ENCODE results near the gene BMF. TPM values are rescaled to one million over a fixed set of nuclear protein-coding genes. Genes with fewer than 3 reads are reported as not detected.

BMF gene
- total RNA-seq = 2.4 and 3.1 TPM in 2 replicates

GRCh38 chr15:40108855-40109735, at the start of gene BMF:
Gene BMF (minus strand): TSS chr15:40108879. CDS start chr15:40106086, 2,793 bp downstream.

GRCh38 chr15:40038638-40039543, 69.8 kb downstream of the BMF start, which contains the start of gene SRP14:
Gene SRP14 (minus strand): TSS chr15:40039181. CDS start chr15:40039116, 65 bp downstream.

Other genes with a start within 250 kb of the BMF start
- gene GPR176, start 188.6 kb downstream of the BMF start, total RNA-seq = 135 and 142 TPM in 2 replicates
- gene EIF2AK4, start 174.8 kb downstream of the BMF start, total RNA-seq = 82.7 and 96.3 TPM in 2 replicates
- 164 and 184 TPM in 2 replicates for gene SRP14, start 69.7 kb downstream of the BMF start, total RNA-seq
- gene BUB1B, start 52.2 kb upstream of the BMF start, total RNA-seq = 16.2 and 64.9 TPM in 2 replicates
- under 0.01 TPM in 2 replicates for gene PAK6, start 130.2 kb upstream of the BMF start, total RNA-seq
- gene ANKRD63, start 174.2 kb upstream of the BMF start, total RNA-seq = not detected in 2 replicates
- 0.12 and 0.66 TPM in 2 replicates for gene PLCB2, start 199.1 kb upstream of the BMF start, total RNA-seq
- gene INAFM2, start 214.8 kb upstream of the BMF start, total RNA-seq = 8.7 and 10.1 TPM in 2 replicates
- 32.9 and 46.2 TPM in 2 replicates for gene CCDC9B, start 232.1 kb upstream of the BMF start, total RNA-seq
- gene PHGR1, start 242.2 kb upstream of the BMF start, total RNA-seq = not detected in 2 replicates
- gene DISP2, start 249.3 kb upstream of the BMF start, total RNA-seq = under 0.01 and 0.12 TPM in 2 replicates